8988T (cell line): Measurements from ENCODE around the gene DNAH8.
"Not testable (repeated sequence)": the region's sequence is repeated elsewhere in the genome, so short reads cannot be mapped to it uniquely, and the experiment has no call there.

Experiments
- DNase-seq: peaks from one replicate; pipeline ENCODE4 v3.0.0; 2011

The DNAH8 gene

DNA sequence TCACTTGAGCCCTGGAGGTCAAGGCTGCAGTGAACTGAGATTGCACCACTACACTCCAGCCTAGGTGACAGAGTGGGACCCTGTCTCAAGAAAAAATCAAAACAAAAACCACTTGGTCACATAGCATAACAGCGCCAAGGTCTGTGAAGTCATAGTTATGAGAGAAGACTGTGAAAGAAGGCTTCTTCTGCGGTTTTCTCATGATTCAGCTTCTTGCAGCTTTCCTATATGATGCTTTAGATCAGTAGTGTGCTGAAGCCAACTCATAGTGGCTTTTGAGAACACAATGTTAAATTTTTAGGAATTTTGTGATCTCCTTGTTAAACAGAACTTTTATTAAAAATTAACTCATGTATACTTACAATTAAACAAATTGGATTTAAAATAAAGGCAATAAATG lies 197.3 kb downstream of the DNAH8 start:
- no peak for DNase-seq

DNA sequence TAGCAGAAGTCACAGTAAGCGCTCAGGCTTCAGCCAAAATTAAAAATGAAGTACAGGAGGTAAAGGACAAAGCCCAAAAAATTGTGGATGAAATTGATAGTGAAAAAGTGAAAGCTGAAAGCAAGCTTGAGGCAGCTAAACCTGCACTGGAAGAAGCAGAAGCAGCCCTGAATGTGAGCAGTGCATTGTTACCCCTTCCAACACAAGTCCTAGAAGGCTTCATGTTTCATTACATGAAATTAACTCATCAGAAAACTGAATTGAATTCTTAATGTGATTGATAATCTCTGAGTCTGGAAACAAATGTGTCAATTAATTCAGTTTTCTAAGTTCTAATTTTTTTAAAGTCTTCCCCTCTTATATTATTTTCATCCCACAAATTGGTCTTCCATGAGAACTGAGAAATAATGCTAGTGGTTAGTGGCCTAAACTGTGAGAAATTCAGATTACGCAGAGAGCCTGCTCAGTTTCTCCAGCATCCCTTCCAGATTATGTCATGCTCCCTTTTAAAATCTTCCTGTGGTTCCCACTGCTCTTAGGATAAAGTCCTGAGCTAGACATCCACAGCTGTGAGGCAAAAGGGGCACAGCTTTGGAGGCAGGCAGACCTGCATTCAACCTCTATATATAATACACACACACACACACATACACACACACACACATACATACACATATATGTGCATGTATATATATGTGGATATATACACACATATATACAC lies 200.3 kb downstream of the DNAH8 start:
- no peak for DNase-seq

DNA sequence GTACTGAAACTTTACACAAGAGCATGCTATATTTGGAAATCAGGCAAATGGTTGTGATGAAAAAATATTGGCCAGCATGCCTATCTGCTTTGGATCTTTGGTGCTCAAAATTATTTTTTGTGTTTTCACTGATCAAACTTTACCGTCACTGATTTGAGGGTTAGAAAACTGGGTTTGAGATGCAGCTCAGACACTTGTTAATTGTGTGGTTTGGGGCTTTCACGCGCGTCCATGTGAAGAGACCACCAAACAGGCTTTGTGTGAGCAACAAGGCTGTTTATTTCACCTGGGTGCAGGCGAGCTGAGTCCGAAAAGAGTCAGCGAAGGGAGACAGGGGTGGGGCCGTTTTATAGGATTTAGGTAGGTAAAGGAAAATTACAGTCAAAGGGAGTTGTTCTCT lies 206.4 kb downstream of the DNAH8 start:
- DNase-seq, result not testable (repeated sequence)

DNA sequence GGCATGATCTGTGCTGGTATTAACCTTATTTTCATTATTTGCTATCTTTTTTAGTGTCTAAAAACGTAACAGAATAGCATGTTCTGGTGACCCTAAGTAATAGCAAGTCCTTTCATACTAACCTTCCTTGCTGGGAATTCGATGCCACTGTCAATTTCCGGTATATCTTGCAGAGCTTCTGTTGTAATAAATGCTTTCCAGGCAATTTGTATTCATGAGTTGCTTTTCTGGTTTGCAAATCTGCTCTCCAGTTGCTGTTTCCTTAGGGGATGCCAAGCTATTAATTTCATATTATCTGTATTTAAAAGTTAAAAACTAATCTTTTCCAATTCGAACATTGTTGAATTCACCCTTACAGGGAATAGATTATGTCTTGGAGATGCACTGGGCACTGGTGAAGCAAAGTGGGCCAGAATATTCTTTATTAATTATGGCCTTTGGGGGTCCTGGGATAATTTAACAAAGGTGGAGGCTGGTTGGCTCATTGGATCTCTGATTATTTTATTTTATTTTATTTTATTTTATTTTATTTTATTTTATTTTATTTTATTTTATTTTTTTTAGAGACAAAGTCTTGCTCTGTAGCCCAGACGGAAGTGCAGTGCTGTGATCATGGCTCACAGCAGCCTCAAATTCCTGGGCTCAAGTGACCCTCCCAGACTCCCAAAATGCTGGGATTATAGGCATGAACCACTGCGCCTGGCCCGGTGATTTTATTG lies 209.8 kb downstream of the DNAH8 start:
- DNase-seq, result no peak

DNA sequence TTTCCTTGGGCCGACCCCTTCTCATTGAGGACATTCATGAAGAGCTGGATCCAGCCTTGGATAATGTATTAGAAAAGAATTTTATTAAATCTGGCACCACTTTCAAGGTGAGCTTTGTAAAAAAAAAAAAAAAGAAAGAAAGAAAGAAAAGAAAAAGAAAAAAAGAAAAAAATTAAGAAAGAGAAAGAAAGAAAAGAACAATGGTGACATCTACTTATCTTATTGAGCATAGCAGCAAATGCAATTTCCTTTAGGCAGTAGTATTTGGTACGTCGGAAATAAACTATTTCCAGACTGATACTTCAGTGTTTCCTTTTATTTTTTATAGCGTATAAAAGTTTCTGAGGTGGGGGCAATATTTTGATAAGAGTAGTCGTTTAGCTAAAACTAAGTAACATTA lies 214.4 kb downstream of the DNAH8 start:
- DNase-seq, result no peak

DNA sequence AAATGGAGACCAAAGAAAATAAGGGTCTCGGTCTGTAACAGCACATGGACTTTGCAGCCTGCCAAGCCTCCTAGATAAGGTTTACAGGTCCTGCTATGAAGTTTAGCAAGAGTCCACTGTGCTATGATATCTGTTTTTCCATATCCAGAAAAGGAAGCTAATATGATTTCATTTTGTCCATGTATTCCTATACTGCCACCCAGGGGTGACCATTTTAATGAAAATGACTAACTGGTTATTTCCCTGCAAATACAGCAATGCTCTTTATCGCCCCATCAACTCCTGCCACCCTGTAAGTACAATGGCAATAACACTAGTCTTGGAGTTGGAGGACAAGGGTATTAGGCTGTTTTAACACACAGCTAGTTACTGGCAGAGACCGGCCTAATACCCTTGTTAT lies 218.3 kb downstream of the DNAH8 start:
- DNase-seq, result peak; percentile 29

DNA sequence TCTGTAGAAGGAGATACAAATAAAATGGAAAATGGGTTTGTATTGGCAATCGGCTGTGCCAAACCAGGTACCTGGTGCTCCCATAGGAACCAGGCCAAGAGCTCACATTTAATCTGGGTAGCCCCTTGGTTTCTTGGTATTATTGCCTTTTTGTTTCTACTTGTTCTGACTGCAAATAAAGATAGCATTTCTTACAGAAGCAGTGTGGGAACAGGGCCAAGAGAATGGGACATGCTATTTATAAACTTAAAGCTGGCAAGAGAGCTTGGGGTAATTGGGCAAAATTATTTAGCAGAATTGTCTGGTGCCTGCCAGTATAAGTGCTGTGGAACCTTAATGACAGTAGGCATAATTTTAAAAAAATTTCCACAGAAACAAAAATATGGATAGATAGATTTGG lies 219.9 kb downstream of the DNAH8 start:
- no peak for DNase-seq

DNA sequence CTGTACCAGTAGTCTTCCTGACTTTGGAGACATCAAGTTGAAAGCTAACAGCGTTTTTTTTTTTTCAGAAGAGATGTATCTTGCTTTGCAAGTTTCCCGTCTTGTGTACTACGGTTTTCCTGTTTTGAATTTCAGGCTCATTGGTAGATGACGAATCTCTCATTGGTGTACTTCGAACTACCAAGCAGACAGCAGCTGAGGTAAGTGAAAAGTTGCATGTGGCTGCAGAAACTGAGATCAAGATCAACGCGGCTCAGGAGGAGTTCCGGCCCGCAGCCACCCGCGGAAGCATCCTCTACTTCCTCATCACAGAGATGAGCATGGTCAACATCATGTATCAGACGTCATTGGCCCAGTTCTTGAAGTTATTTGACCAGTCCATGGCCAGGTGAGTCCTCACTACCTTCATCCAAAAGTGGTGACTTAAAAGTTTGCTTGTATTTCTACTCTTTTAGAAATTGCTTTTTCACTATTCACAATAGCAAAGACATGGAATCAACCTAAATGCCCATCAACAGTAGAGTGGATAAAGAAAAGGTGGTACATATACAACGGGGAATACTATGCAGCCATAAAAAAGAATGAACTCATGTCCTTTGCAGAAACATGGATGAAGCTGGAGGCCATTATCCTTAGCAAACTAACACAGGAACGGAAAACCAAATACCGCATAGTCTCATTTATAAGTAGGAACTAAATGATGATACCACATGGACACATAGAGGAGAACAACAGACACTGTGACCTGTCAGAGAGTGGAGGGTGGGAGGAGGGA lies 222.9 kb downstream of the DNAH8 start:
- no peak for DNase-seq

DNA sequence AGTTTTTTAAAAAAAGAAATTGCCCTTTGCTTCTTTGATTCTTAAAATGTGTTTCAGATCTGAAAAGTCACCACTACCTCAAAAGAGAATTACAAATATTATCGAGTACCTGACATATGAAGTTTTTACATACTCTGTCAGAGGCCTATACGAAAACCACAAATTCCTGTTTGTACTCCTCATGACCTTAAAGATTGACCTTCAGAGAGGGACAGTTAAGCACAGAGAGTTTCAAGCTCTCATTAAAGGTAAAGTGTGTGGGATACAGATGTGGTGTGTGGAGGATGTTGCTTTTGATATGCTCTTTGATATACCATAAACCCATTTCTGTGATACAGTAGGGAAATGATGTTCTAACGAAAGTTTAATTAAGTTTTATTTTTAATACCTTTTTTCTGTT lies 223.6 kb downstream of the DNAH8 start:
- DNase-seq, result no peak

DNA sequence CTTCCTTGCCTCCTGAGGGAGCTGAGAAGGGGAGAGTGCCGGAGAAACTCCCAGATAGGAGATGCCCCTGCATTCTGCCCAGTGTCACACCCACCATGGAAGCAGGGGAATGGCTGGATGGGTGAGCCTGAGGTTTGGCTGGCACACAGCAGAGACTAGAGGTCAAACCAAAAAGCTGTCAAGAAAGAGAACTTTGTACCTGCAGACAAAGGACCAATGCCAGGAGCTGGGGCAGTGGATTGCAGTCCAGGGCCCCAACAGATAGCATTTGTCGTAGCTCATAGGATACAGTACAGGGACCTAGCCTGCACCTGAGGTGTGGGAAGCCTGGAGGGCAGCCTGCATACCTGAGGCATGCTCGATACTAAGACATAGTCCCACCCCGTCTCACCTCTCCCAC lies 227.3 kb downstream of the DNAH8 start:
- DNase-seq, result no peak

DNA sequence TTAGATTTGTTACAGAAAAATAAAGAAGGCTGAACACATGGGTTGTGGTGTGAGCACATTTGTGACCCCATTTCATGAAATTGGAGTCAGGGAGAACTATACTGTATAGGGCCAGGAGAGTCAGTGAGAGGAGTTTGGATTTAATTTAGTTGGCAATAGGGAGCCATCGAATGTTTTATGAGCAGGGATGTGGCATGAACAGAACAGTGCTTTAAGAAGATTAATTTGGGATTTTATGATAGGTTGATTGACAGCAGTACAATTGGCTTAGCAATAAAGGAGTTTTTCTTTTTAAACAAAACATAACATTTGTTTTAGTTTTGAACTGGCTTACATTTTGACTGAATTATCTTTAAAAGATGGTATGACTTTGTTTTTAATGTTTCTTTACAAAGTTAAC lies 227.9 kb downstream of the DNAH8 start:
- DNase-seq, result no peak

DNA sequence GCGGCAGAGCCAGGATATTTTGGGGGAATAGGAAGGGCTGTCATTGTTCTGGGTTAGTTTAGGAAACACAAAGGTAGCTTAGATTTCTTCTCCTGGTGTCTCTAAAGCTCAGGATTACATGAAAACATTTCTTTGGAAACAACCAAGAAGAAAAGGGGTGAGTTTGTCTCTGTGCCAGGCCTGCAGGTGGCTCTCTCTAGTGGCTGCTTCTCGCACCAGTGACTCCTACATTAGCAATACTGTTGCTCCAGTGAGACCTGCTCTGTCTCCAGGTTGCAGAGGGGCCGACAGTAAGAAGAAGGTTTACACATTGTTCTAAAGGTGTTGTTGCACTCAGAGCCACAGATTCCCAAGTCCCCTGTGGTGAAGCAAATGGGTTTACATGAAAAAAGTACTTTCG lies 228.9 kb downstream of the DNAH8 start:
- DNase-seq, result no peak

DNA sequence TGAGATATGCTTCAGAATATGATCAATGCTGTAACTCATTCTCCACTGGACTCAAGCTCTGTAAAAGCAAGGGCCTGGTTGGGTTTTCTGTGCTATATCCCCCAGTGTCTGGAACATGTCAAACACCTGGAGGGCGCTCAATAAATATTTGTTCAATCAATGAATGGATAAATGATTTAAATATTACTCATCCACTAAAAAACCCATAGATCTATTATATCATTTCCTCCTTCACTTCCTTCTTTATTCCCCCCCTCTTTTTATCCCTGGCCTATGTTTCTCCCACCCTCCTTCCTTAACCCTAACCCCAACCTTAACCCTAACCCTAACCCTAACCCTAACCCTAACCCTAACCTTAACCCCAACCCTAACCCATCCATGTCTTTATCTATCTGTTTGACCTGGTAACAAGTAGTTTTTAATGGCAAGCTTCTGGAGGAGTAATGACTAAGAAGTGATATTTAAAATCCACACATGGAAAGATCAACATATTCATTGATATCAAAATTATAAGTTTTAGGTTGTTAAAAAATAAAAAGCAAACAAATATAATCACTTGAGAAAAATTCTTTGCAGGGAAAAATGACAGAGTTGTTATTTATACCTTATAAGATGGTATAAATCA lies 229.7 kb downstream of the DNAH8 start:
- no peak for DNase-seq

DNA sequence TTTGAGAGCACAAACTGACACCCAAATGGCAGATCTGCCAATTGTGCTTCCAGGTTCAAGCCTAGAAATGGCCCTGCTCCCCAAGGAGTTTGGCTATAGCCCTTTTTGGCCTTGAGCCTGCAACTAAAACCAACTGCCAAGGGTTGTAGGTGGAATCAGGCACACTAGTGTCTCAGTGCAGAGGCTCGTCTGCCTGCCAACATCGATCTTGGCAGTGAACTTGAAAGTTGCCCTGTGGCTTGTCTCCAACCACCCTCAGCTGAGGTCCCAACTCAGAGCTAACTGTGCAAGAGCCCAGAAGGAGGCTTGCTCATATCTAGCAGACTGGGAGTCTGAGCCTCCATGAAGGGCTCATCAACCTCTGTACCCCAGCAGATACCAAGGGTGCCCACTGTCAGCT lies 240.8 kb downstream of the DNAH8 start:
- DNase-seq, result no peak

DNA sequence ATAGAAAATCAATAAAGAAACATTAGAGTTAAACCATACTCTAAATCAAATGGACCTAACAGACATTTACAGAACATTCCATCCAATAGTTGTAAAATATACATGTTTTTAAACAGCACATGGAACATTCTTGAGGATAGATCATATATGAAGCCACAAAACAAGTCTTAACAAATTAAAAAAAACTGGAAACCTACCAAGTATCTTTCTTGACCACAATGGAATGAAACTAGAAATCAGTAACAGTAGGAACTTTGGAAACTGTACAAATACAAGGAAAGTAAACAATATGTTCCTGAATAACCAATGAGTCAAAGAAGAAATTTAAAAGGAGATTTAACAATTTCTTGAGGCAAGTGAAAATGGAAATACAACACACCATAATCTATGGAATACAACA lies 242.3 kb downstream of the DNAH8 start:
- DNase-seq, result no peak

DNA sequence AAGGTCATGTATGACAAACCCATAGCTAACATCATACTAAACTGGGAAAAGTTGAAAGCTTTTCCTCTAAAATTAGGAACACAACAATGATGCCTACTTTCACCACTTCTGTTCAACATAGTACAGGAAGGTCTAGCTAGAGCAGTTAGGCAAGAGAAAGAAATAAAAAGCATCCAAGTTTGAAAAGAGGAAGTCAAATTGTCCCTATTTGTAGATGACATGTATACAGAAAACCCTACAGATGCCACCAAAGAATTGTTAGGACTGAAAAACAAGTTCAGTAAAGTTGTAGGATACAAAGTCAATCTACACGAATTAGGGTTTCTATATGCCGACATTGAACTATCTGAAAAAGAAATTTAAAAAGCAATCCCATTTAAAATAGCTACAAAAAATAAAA lies 244.0 kb downstream of the DNAH8 start:
- DNase-seq, result no peak

DNA sequence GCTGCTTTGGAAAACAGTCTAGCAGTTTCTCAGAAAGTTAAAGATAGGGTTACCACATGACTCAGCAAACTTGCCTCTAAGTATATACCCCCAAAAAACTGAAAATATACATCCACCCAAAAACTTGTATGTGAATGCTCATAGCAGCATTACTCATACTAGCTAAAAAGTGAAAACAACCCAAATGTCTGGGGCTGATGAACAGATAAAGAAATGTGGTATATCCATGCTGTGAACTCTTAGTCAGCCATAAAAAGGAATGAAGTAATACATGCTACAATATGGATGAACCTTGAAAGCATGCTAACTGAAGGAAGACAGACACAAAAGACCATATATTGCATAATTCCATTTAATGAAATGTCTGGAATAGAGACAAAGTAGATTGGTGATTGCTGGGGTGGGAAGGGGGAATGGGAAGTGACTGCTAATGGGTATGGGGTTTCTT lies 253.6 kb downstream of the DNAH8 start:
- no peak for DNase-seq

DNA sequence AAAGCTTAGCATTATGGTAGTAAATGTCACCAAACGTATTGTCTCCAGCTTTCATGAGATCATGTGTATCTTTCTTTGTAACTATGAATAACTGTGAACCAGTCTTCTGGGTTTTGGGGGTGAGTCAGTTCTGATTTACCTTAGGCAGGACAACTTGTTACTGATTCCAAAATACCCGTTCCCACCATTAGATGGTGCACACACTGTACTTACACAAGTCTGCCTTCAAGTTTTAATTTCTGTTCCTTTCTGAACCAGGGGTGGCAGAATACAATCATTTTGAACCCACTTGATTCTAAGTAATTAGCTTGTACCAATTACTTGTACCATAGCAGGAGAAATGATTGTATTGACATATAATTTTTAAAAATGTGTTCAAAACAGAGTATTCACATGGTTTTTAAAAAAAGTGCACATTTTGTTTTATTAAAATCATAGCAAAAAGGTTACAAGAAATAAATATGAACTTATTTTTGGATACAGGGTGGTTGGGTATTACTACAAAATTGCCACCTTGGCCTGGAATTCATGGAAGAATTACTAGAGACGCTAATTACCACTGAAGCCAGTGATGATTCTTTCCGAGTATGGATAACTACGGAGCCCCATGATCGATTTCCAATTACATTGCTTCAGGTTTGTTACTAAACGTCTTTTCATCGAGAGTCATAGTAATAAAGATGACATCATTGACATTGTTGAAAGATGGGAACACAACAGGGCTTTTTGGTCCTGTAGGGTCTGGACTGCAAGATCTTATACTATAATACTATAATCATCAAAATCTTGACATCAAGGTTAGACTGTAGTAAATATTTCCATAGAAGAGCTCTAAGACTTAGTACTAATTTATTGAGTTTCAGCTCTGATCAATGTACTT lies 258.3 kb downstream of the DNAH8 start:
- peak; percentile 14 for DNase-seq

DNA sequence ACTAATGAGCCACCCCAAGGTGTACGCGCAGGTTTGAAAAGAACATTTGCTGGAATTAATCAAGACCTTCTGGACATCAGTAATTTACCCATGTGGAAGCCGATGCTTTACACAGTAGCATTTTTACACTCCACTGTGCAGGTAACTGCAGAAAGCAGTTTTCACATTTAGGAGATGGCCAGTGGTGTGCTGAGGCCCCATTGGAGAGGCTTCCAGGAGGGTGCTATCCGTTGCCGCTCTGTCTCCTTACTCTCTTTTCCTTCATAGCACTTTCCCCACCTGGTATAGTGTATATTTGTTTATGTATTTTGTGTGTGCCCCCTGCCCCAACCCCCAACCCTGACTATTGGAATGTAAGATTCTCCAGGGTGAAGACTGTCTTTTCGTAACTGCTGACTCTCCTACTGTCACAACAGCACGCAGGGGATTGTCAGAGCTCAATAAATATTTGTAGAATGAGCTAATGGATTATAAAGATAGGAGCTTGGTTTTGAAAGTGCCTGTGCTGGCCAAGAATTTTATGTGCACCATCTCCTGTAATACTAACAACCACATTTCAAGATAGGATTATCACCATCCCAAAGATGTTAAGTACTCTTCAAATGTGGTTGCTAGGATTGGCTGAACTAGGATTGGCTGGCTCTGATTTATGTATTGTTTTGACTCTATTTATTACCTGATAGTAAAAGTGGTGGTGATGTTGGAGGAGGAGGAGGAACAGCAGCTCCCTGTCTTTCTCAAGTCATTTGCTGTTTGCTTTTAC lies 259.5 kb downstream of the DNAH8 start:
- no peak for DNase-seq

DNA sequence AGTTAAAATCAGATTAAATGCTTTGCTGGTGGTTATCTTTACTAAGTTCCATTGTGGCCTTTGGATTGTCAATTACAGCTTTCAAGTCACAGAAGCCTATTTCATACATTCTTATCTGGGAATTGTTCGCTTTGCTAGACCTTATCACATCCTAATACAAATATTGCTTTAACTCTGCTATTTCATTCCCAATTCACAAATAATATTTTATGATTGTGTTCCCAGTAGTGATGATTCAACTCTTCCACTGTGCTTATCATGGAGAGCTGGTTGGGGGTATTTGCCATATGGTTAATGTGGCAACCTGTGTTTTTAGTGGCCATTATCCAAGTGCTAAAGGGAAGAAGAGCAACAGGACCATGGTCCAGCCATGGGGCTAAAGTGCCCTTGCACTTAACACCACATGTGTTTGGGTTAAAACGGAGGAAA lies 260.5 kb downstream of the DNAH8 start:
- no peak for DNase-seq

DNA sequence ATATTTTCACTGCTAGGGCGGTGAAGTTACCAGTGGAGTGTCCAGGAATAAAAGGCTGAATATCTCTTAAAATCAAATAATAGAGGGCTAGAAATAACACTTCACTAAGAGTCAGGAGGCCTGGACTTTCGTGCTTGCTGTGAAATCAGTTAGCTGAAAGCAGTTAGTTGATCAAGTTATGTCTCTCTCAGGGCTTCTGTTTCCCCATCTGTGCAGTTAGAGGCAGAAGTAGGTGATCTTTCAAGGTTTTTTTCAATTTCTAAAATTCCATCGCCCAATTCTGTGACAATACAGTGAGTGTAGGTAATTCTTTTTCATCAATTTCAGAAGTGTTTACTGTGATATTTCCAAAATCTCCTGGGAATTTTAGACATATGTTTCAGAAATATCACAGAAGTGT lies 260.9 kb downstream of the DNAH8 start:
- no peak for DNase-seq
